ENCODE measurements around the gene GABARAPL1.
"Not testable (repeated sequence)": the region's sequence is repeated elsewhere in the genome, so short reads cannot be mapped to it uniquely, and the experiment has no call there.

Gene GABARAPL1

DNA sequence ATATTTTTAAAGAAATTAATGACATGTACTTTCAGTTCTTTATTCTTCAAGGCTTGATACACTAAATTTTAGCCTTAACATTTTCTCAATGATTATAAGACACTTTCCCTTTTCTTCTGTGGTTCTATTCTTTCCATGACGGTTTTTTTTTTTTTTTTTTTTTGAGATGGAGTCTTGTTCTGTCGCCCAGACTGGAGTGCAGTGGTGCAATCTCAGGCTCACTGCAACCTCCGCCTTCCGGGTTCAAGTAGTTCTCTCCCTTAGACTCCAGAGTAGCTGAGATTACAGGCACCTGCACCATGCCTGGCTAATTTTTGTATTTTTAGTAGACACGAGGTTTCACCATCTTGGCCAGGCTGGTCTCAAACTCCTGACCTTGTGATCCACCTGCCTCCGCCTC is 25.7 kb upstream of the GABARAPL1 start:
- not testable (repeated sequence) for H3K9me3 Mint-ChIP-seq (ENCODE audit: low read depth); H3K27me3 Mint-ChIP-seq; H3K36me3 Mint-ChIP-seq; H3K27ac Mint-ChIP-seq; H3K4me3 Mint-ChIP-seq; H3K4me1 Mint-ChIP-seq (ENCODE audit: low read depth)

DNA sequence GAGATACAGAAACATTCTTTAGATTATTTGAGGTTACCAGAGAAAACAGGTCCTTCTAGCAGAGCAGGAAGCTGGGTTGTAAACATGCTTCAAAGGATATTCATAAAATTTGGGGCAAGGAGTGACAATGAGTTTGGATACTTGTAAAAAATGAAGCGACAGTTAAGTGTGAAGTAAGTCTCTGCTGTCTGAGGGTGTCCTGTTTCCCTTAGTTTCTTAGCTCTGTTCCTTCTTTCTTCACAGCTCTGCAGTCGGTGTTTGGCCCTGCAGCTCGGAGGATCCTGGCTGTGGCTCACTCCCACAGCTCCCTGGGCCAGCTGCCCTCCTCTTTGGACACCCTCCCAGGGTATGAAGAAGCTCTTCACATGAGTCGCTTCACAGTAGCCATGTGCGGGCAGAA is 23.0 kb upstream of the GABARAPL1 start:
- Mint-ChIP-seq H3K4me1 (ENCODE audit: low read depth) (peaks cover 5% of the 10 kb centered on the region), H3K27ac (no peak overlapping the region), H3K4me3 (no peak overlapping the region), H3K27me3 (peaks cover 4% of the 10 kb centered on the region), H3K9me3 (ENCODE audit: low read depth) (no peaks in the 10 kb centered on the region), H3K36me3 (no peaks in the 10 kb centered on the region)

DNA sequence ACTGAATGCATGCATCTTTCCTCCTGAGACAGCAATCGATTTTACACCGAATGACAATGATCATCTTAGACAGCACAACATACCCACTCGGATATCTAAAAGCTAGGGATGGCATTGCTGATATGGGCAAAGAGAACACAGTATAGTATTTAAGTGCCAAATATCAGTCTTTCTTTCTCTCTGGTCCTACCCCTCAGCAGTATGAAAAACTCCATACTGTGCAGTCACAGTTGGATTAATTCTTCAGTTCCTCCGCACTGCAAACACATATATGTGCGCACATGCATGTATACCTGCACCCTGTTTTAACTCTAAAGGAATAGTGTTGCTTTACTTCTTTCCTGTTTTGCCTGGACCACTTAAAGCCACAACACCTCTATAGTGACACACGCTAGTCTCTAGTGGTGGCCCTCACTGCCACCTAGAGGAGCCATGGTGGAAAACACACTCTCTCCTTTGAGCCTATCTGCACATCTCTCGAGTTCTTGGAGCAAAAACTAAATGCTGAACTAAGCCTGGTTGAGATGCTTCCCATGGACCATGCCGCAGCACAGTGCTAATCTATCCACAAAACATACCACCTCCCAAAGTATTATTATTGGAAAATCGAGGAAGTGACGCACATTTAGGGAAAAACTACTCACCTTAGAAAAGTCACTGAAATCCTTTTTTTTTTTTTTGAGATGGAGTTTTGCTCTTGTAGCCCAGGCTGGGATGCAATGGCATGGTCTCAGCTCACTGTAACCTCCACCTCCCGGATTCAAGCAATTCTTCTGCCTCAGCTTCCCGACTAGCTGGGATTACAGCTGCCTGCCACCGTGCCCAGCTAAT is 21.9 kb upstream of the GABARAPL1 start:
- no peaks in the 10 kb centered on the region for H3K9me3 Mint-ChIP-seq (ENCODE audit: low read depth)
- H3K27ac Mint-ChIP-seq: no peak overlapping the region
- H3K4me3 Mint-ChIP-seq: no peak overlapping the region
- H3K36me3 Mint-ChIP-seq: no peaks in the 10 kb centered on the region
- peaks cover 7% of the 10 kb centered on the region for H3K27me3 Mint-ChIP-seq
- peaks cover 5% of the 10 kb centered on the region for H3K4me1 Mint-ChIP-seq (ENCODE audit: low read depth)

DNA sequence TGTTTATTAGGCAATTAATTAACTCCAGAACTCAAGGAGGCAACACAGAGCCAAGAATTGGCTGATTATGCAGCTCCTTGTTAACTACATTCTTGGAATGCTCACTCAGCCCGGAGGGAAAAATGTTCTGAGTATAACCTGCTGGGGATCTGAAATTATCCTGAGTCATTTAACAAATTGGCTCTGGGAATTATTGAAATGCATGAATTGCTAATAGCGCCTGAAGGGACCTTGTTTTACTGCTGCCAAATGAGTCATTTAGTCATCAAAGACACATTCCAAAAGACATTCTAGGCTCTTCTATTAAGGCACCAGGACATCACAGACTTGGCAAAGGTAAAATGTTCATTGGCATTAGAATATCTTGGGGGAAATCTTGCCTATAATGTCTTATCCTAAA is 20.8 kb upstream of the GABARAPL1 start:
- H3K4me1 Mint-ChIP-seq (ENCODE audit: low read depth): peaks cover 5% of the 10 kb centered on the region
- no peak overlapping the region for H3K4me3 Mint-ChIP-seq
- peaks cover 7% of the 10 kb centered on the region for H3K27me3 Mint-ChIP-seq
- no peaks in the 10 kb centered on the region for H3K36me3 Mint-ChIP-seq
- H3K9me3 Mint-ChIP-seq (ENCODE audit: low read depth): no peaks in the 10 kb centered on the region
- no peak overlapping the region for H3K27ac Mint-ChIP-seq

DNA sequence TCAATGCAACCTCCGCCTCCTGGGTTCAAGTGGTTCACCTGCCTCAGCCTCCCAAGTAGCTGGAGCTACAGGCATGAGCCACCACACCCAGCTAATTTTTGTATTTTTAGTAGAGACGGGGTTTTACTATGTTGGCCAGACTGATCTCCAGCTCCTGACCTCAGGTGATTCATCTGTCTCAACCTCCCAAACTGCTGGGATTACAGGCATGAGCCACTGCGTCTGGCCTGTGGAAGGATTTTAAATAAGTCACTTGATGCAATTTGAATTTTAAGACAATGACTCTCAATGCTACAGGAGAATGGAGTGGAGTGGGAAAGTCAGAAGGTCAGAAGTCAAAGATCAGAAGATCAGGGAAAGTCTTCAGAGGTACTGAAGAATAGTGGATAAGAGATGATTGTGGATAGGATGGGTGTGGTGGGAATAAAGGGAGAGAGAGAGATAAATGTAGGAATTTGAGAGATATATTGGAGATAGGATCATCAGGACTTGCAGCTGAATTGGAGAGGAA is 18.5 kb upstream of the GABARAPL1 start:
- Mint-ChIP-seq H3K4me3 (no peak overlapping the region), H3K27ac (no peak overlapping the region), H3K4me1 (ENCODE audit: low read depth) (peaks cover 5% of the 10 kb centered on the region), H3K27me3 (peaks cover 7% of the 10 kb centered on the region), H3K9me3 (ENCODE audit: low read depth) (no peaks in the 10 kb centered on the region), H3K36me3 (no peaks in the 10 kb centered on the region)

DNA sequence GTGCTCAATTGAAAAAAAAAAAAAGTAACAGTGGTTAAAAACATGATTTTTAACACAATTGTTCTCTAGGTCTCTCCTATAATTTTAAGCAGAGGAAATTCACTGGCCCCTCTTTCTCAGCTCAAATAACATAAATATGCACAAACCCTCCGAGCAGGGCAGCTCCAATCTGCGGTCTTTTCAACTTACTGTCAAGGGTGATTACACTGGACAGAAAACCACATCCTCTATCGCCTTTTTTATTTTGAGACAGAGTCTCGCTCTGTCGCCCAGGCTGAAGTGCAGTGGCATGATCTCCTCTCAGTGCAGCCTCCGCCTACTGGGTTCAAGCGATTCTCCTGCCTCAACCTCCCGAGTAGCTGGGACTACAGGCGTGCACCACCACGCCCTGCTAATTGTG is 16.5 kb upstream of the GABARAPL1 start:
- no peak overlapping the region for H3K27ac Mint-ChIP-seq
- no peak overlapping the region for H3K4me3 Mint-ChIP-seq
- H3K4me1 Mint-ChIP-seq (ENCODE audit: low read depth): no peaks in the 10 kb centered on the region
- H3K27me3 Mint-ChIP-seq: peaks cover 7% of the 10 kb centered on the region
- H3K36me3 Mint-ChIP-seq: no peaks in the 10 kb centered on the region
- no peaks in the 10 kb centered on the region for H3K9me3 Mint-ChIP-seq (ENCODE audit: low read depth)

DNA sequence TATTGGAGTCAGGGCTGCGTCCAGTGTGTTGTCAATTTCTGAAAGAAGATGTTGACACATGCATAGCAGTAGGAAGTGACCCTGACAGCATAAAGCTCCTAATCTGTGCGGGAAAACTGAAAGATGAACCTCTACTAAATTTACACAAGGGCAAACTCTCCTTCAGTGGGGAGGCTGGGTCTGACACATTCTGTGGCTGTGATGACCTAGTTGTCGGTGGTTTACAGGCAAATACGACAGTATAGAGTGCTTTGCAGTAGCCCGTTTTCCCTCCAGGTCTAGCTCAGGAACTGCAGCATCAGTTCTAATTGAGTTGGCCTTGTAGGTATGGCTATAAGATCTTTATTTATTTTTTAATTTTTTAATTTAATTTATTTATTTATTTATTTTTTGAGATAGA is 14.8 kb upstream of the GABARAPL1 start:
- H3K27ac Mint-ChIP-seq: no peak overlapping the region
- H3K4me1 Mint-ChIP-seq (ENCODE audit: low read depth): no peaks in the 10 kb centered on the region
- H3K36me3 Mint-ChIP-seq: no peaks in the 10 kb centered on the region
- H3K27me3 Mint-ChIP-seq: peaks cover 7% of the 10 kb centered on the region
- H3K9me3 Mint-ChIP-seq (ENCODE audit: low read depth): no peaks in the 10 kb centered on the region
- H3K4me3 Mint-ChIP-seq: no peak overlapping the region

DNA sequence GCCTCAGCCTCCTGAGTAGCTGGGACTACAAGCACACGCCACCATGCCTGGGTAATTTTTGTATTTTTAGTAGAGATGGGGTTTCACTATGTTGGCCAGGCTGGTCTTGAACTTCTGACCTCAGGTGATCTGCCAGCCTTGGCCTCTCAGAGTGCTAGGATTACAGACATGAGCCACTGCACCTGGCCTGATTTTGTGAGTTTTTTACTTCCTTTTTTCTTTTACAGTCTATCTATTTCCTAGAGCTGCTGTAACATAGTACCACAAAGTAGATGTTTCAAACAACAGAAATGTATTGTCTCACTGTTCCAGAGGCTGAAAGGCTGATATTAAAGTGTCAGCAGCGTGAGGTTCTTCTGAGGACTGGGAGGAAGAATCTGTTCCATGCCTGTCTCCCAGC is 8.2 kb upstream of the GABARAPL1 start:
- H3K4me1 Mint-ChIP-seq (ENCODE audit: low read depth); H3K9me3 Mint-ChIP-seq (ENCODE audit: low read depth); H3K27me3 Mint-ChIP-seq: not testable (repeated sequence)

DNA sequence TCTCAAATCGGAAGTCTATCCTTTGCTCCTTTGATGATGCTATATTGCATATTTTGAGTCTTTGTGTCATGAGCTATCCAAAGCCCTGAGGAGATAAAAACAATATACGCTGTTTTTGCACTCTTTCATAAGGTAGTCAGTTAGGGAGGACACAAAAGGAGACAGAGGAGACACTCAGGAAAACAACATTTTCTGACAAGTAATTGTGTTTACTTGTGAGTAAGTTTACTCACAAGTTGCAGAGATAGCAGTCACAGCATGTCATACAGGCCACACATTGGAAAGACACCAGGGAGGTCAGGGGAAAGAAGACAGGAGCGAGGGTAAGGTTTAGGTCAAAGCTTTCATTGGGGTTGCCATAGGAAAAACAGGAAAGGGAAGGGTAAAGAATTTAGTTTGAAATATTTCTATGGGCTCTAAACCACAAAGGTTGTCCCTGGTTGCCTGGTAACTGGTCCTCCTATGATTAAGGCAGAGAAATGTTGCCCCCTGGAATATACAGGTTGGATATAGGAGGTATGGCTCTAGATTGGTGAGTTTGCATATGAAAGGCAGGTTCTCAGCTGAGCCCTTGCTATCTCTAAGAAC is 7.4 kb upstream of the GABARAPL1 start:
- Mint-ChIP-seq H3K4me3 (no peak overlapping the region), H3K27ac (no peak overlapping the region), H3K9me3 (ENCODE audit: low read depth) (no peaks in the 10 kb centered on the region), H3K27me3 (peaks cover 2% of the 10 kb centered on the region), H3K4me1 (ENCODE audit: low read depth) (no peaks in the 10 kb centered on the region), H3K36me3 (no peaks in the 10 kb centered on the region)

More for the DNA sequence above, 8.2 kb upstream of the GABARAPL1 start:
- not testable (repeated sequence) for H3K4me3 Mint-ChIP-seq, H3K27ac Mint-ChIP-seq, H3K36me3 Mint-ChIP-seq

DNA sequence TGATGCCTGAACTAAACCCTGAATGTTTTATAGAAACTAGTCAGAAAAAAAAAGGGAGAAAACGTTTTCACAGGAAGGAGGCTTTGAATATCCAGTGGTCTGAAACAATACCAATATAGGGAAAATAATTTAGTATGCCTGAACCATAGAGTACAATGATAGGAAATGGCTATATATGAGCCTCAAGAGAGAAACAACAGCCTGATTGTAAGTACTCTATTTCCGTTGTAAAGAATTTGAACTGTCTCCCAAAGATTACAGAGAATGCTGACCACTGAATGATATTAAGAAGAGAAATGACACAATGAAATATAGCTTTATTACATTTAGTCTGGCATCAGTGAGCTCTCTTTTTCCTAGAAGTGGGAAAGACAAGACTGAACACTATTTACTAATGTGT is 5.5 kb upstream of the GABARAPL1 start:
- Mint-ChIP-seq H3K4me1 (ENCODE audit: low read depth) (peaks cover 4% of the 10 kb centered on the region), H3K36me3 (no peaks in the 10 kb centered on the region), H3K27ac (no peak overlapping the region), H3K4me3 (no peak overlapping the region), H3K27me3 (peaks cover 2% of the 10 kb centered on the region), H3K9me3 (ENCODE audit: low read depth) (no peaks in the 10 kb centered on the region)

DNA sequence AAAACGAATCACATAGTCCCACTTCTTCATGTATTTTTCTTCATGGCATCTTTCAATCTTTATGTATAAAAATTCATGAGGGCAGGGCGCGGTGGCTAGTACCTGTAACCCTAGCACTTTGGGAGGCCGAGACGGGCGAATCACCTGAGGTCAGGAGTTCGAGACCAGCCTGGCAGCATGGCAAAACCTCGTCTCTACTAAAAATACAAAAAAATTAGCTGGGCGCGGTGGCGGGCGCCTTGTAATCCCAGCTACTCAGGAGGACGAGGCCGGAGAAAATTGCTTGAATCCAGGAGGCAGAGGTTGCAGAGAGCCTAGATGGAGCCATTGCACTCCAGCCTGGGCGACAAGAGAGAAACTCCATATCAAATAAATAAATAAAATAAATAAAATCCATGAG is 2.5 kb upstream of the GABARAPL1 start:
- Mint-ChIP-seq H3K36me3 (no peaks in the 10 kb centered on the region), H3K4me3 (no peak overlapping the region), H3K27me3 (no peaks in the 10 kb centered on the region), H3K27ac (no peak overlapping the region), H3K9me3 (ENCODE audit: low read depth) (no peaks in the 10 kb centered on the region), H3K4me1 (ENCODE audit: low read depth) (peaks cover 25% of the 10 kb centered on the region)

DNA sequence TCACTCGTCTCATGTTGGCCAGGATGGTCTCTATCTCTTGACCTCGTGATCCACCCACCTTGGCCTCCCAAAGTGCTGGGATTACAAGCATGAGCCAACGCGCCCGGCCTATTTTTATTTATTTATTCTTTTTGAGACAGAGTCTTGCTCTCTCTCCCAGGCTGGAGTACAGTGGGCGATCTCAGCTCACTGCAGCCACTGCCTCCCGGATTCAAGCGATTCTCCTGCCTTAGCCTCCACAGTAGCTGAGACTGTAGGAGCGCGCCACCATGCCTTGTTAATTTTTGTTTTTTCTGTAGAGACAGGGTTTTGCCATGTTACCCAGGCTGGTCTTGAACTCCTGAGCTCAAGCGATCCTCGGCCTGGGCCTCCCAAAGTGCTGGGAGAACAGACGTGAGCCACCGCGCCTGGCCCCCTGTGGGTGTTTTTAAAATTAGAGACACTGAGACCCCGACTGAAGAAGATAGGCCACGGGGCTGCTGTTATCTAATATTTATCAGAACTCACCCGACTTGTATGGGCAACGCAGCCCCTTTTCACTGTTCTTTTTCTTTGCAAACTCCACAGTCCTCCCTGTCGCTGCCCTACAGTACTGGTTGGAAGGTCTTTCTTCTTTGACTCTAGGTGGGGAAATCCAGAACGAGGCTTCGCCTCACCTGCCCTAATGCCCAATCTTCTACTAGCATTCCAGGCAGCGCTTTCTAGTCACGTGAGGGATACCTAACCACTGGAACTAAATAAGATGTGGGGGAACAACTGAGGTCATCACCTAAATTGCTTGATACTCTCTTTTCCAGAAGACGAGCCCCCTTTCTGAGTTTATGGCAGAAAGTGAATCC is 1.4 kb upstream of the GABARAPL1 start:
- H3K36me3 Mint-ChIP-seq: no peaks in the 10 kb centered on the region
- no peak overlapping the region for H3K27ac Mint-ChIP-seq
- H3K4me3 Mint-ChIP-seq: no peak overlapping the region
- H3K27me3 Mint-ChIP-seq: no peaks in the 10 kb centered on the region
- H3K9me3 Mint-ChIP-seq (ENCODE audit: low read depth): no peaks in the 10 kb centered on the region
- H3K4me1 Mint-ChIP-seq (ENCODE audit: low read depth): peaks cover 34% of the 10 kb centered on the region

DNA sequence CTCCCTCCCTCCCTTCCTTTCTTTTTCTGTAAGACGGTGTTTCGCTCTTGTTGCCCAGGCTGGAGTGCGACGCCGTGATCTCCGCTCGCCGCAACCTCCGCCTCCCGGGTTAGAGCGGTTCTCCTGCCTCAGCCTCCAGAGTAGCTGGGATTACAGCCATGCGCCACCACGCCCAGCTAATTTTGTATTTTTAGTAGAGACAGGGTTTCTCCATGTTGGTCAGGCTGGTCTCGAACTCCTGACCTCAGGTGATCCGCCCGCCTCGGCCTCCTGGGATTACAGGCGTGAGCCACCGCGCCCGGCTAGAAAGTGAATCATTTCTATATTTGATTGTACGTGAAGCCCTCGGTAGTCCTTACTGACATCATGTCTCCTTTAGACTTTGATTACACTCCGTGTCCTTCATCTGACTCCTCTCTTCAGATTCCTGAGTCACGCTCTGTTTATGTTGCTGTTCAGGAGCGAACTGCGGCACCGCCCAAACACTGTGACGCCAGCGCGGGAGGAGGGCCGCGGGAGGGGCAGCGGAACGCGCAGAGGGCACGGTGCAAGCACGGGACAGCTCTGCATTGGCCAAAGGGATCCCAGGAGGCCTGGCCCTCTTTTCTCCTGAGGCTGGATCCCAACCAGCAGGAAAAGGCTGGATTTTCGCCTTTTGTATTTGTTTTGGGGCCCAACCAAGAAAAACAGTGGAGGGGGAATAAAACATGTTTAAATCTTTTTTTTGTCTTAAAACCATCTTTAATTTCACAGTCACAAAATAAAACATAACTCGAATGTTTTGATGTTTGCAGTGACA is 538 bp upstream of the GABARAPL1 start:
- Mint-ChIP-seq H3K36me3 (no peaks in the 10 kb centered on the region), H3K4me3 (peak overlapping the region; percentile 95), H3K27me3 (no peaks in the 10 kb centered on the region), H3K9me3 (ENCODE audit: low read depth) (no peaks in the 10 kb centered on the region), H3K27ac (peak overlapping the region; percentile 95), H3K4me1 (ENCODE audit: low read depth) (peaks cover 34% of the 10 kb centered on the region)
